ENCODE data around the gene ANO1.

The ANO1 gene

DNA sequence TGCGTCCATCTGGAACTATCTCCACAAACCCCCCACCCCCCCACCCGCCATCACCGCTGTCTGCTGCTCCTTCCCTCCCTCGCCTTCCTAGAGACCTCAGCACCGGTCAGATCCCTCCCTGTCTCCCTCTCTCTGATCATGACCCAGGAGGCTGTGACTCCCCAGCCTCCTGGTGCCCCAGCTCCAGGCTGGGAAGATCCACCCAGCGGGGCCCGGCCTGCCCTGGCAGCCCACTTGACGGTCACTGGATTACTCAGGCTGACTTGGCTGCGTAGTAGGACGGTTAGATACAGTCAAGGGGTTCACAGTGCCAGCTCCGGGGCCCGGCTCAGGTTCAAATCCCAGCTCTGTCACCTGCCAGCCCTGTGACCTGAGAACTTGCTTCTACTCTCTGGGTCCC is 59.3 kb downstream of the ANO1 start:
- Histone ChIP-seq H3K36me3 (ENCODE audit: low read length) (no peaks in the 10 kb centered on the region), H3K27me3 (ENCODE audit: low read length) (no peaks in the 10 kb centered on the region), H3K9me3 (ENCODE audit: insufficient read depth, low read length) (no peaks in the 10 kb centered on the region), H3K4me2 (ENCODE audit: low read depth, low read length, poor library complexity, severe bottlenecking) (no peak overlapping the region), H3F3A (ENCODE audit: insufficient read depth) (no peaks in the 10 kb centered on the region), H2AFZ (ENCODE audit: low read depth, low read length, severe bottlenecking) (no peak overlapping the region), H3K9ac (ENCODE audit: low read length) (no peak overlapping the region), H3K79me2 (ENCODE audit: insufficient read depth, low read length) (no peaks in the 10 kb centered on the region), H3K4me3 (ENCODE audit: insufficient read depth, low read length, poor library complexity, severe bottlenecking) (no peak overlapping the region), H4K20me1 (ENCODE audit: low read depth, low read length) (no peaks in the 10 kb centered on the region), H3K27ac (ENCODE audit: low read depth, low read length) (no peak overlapping the region), H3K9me2 (replicated peaks; ENCODE audit: insufficient read depth, low read length) (no peaks in the 10 kb centered on the region)
- TF ChIP-seq, protein P1, sequence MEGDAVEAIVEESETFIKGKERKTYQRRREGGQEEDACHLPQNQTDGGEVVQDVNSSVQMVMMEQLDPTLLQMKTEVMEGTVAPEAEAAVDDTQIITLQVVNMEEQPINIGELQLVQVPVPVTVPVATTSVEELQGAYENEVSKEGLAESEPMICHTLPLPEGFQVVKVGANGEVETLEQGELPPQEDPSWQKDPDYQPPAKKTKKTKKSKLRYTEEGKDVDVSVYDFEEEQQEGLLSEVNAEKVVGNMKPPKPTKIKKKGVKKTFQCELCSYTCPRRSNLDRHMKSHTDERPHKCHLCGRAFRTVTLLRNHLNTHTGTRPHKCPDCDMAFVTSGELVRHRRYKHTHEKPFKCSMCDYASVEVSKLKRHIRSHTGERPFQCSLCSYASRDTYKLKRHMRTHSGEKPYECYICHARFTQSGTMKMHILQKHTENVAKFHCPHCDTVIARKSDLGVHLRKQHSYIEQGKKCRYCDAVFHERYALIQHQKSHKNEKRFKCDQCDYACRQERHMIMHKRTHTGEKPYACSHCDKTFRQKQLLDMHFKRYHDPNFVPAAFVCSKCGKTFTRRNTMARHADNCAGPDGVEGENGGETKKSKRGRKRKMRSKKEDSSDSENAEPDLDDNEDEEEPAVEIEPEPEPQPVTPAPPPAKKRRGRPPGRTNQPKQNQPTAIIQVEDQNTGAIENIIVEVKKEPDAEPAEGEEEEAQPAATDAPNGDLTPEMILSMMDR (IDR thresholded peaks at IDR 0.05; ENCODE audit: insufficient read depth, low read length, poor library complexity, severe bottlenecking) = no peak
- no peak for TF ChIP-seq EZH2phosphoT487 (conservative IDR thresholded peaks at IDR 0.05; ENCODE audit: low read length)

DNA sequence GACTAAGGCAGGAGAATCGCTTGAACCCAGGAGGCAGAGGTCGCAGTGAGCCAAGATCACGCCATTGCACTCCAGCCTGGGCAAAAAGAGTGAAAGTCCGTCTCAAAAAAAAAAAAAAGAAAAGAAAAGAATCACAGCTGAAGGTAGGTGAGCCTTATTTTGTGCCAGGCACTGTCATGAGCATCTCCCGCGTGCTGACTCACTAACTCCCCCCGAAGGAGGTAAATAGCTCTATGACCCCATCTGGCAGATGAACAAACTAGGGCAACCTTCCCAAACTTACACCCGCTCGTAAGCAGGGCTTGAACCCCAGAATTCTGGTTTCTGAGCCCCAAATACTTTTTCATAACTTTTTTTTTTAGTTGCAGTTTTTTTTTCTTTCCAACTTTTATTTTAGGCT is 60.3 kb downstream of the ANO1 start:
- H3K4me3 ChIP-seq (ENCODE audit: insufficient read depth, low read length, poor library complexity, severe bottlenecking) = no peak overlapping the region
- H3F3A ChIP-seq (ENCODE audit: insufficient read depth) = no peaks in the 10 kb centered on the region
- no peaks in the 10 kb centered on the region for H3K36me3 ChIP-seq (ENCODE audit: low read length)
- no peaks in the 10 kb centered on the region for H4K20me1 ChIP-seq (ENCODE audit: low read depth, low read length)
- H3K27ac ChIP-seq (ENCODE audit: low read depth, low read length) = no peak overlapping the region
- no peaks in the 10 kb centered on the region for H3K9me2 ChIP-seq (replicated peaks; ENCODE audit: insufficient read depth, low read length)
- no peaks in the 10 kb centered on the region for H3K27me3 ChIP-seq (ENCODE audit: low read length)
- TF ChIP-seq EZH2phosphoT487 (conservative IDR thresholded peaks at IDR 0.05; ENCODE audit: low read length) = no peak
- TF ChIP-seq, protein P1 (IDR thresholded peaks at IDR 0.05; ENCODE audit: insufficient read depth, low read length, poor library complexity, severe bottlenecking) = no peak
- H3K4me2 ChIP-seq (ENCODE audit: low read depth, low read length, poor library complexity, severe bottlenecking) = no peak overlapping the region
- H3K9ac ChIP-seq (ENCODE audit: low read length) = no peak overlapping the region
- H3K79me2 ChIP-seq (ENCODE audit: insufficient read depth, low read length) = no peaks in the 10 kb centered on the region
- H3K9me3 ChIP-seq (ENCODE audit: insufficient read depth, low read length) = no peaks in the 10 kb centered on the region
- H2AFZ ChIP-seq (ENCODE audit: low read depth, low read length, severe bottlenecking) = no peak overlapping the region

DNA sequence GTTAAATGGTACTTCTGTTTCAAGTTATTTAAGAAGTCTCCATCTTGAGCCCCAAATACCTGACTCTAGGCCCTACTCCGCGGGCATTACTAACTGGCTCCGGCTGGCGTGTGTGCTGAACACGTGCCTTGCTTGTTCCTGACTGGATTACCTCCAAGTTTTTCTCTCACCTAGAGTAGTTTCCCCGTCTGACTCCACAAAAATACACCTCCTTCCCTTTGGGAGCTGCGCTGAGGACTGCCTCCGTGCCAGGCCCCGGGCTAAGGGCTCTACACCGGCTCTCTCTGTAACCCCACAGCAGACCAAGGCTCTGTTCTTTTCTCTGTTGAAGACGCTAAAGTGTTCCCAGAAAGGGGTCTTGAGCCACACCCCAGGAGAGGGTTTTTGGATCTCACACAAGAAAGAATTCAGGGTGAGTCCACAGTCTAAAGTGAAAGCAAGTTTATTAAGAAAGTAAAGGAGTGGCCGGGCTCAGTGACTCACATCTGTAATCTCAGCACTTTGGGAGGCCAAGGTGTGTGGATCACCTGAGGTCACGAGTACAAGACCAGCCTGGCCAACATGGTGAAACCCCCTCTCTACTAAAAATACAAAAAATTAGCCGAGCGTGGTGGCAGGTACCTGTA is 61.8 kb downstream of the ANO1 start:
- H3K9ac ChIP-seq (ENCODE audit: low read length) = no peak overlapping the region
- TF ChIP-seq EZH2phosphoT487 (conservative IDR thresholded peaks at IDR 0.05; ENCODE audit: low read length) = no peak
- TF ChIP-seq, protein P1 (IDR thresholded peaks at IDR 0.05; ENCODE audit: insufficient read depth, low read length, poor library complexity, severe bottlenecking) = no peak
- no peaks in the 10 kb centered on the region for H4K20me1 ChIP-seq (ENCODE audit: low read depth, low read length)
- no peak overlapping the region for H2AFZ ChIP-seq (ENCODE audit: low read depth, low read length, severe bottlenecking)
- H3K79me2 ChIP-seq (ENCODE audit: insufficient read depth, low read length) = no peaks in the 10 kb centered on the region
- H3K27ac ChIP-seq (ENCODE audit: low read depth, low read length) = no peak overlapping the region
- H3K4me2 ChIP-seq (ENCODE audit: low read depth, low read length, poor library complexity, severe bottlenecking) = no peak overlapping the region
- no peak overlapping the region for H3K4me3 ChIP-seq (ENCODE audit: insufficient read depth, low read length, poor library complexity, severe bottlenecking)
- H3K27me3 ChIP-seq (ENCODE audit: low read length) = no peaks in the 10 kb centered on the region
- no peaks in the 10 kb centered on the region for H3K9me2 ChIP-seq (replicated peaks; ENCODE audit: insufficient read depth, low read length)
- no peaks in the 10 kb centered on the region for H3K9me3 ChIP-seq (ENCODE audit: insufficient read depth, low read length)
- H3F3A ChIP-seq (ENCODE audit: insufficient read depth) = no peaks in the 10 kb centered on the region
- no peaks in the 10 kb centered on the region for H3K36me3 ChIP-seq (ENCODE audit: low read length)

All from SU-DHL-6 (cell line).